GM18511 (cell line): Measurements from ENCODE around the gene SEZ6.

Experiments used
- ATAC-seq: cut with Tn5 transposase; IDR thresholded peaks from one replicate; pipeline ENCODE4 v1.9.1; 2021; ENCODE audit warnings: mild to moderate bottlenecking, moderate library complexity; ENCODE audit not compliant: unreplicated experiment

SEZ6 gene

GRCh38 chr17:29038085-29038795, 32.4 kb upstream of the SEZ6 start:
- ATAC-seq: no peak

GRCh38 chr17:29037739-29038084, 31.9 kb upstream of the SEZ6 start:
- no peak for ATAC-seq

GRCh38 chr17:29036584-29036983, 30.8 kb upstream of the SEZ6 start:
- ATAC-seq: no peak

- ATAC-seq: no peak
These were observed 28.7 kb upstream of the SEZ6 start for GRCh38 chr17:29034510-29034909.

GRCh38 chr17:29032857-29033197, 27.0 kb upstream of the SEZ6 start:
- no peak for ATAC-seq

GRCh38 chr17:29032013-29032856, 26.4 kb upstream of the SEZ6 start:
- no peak for ATAC-seq

GRCh38 chr17:29031488-29031887, 25.7 kb upstream of the SEZ6 start:
- no peak for ATAC-seq

- no peak for ATAC-seq
These were observed 18.6 kb upstream of the SEZ6 start for GRCh38 chr17:29024316-29024952.

- ATAC-seq: no peak
These were observed 16.2 kb upstream of the SEZ6 start for GRCh38 chr17:29022074-29022473.

- ATAC-seq: no peak
These were observed 15.4 kb upstream of the SEZ6 start for GRCh38 chr17:29021226-29021625.

- ATAC-seq: no peak
These were observed 14.7 kb upstream of the SEZ6 start for GRCh38 chr17:29020576-29020975.

- no peak for ATAC-seq
These were observed 13.8 kb upstream of the SEZ6 start for GRCh38 chr17:29019475-29020181.

GRCh38 chr17:29018788-29019474, 13.1 kb upstream of the SEZ6 start:
- ATAC-seq: no peak

- no peak for ATAC-seq
These were observed 10.7 kb upstream of the SEZ6 start for GRCh38 chr17:29016345-29017210.

GRCh38 chr17:29014716-29015115, 8.9 kb upstream of the SEZ6 start:
- no peak for ATAC-seq

- ATAC-seq: no peak
These were observed 6.7 kb upstream of the SEZ6 start for GRCh38 chr17:29012535-29012934.

GRCh38 chr17:29010586-29010985, 4.8 kb upstream of the SEZ6 start:
- ATAC-seq: no peak

GRCh38 chr17:29010129-29010528, 4.3 kb upstream of the SEZ6 start:
- no peak for ATAC-seq

- no peak for ATAC-seq
These were observed 2.8 kb upstream of the SEZ6 start for GRCh38 chr17:29008591-29008990.
